NB4 (cell line): Measurements from ENCODE around the gene HECW1.

Experiments
- DNase-seq: peaks from one replicate; pipeline ENCODE4 v3.0.0; 2010; ENCODE audit warnings: low read depth
- H3K4me3 ChIP-seq: one replicate; pipeline ENCODE4 v1.5.1; 2011; ENCODE audit warnings: mild to moderate bottlenecking, low read depth, low read length, moderate library complexity
- MYC ChIP-seq: IDR thresholded peaks from 2 replicates; pipeline ENCODE4 v1.6.1; 2011; ENCODE audit warnings: low read depth, low read length
- POLR2A ChIP-seq: IDR thresholded peaks from 2 replicates; pipeline ENCODE4 v1.6.1; 2011; ENCODE audit warnings: mild to moderate bottlenecking; ENCODE audit not compliant: insufficient read length; ENCODE audit errors: extremely low read depth
- TF ChIP-seq, protein P1 (sequence below): IDR thresholded peaks from one replicate; pipeline ENCODE4 v1.5.1; 2012; ENCODE audit warnings: low read depth, low read length
- TF ChIP-seq, protein P2 (sequence below): IDR thresholded peaks from 2 replicates; pipeline ENCODE4 v1.6.1; 2011; ENCODE audit warnings: low read depth, low read length

The HECW1 gene

DNA sequence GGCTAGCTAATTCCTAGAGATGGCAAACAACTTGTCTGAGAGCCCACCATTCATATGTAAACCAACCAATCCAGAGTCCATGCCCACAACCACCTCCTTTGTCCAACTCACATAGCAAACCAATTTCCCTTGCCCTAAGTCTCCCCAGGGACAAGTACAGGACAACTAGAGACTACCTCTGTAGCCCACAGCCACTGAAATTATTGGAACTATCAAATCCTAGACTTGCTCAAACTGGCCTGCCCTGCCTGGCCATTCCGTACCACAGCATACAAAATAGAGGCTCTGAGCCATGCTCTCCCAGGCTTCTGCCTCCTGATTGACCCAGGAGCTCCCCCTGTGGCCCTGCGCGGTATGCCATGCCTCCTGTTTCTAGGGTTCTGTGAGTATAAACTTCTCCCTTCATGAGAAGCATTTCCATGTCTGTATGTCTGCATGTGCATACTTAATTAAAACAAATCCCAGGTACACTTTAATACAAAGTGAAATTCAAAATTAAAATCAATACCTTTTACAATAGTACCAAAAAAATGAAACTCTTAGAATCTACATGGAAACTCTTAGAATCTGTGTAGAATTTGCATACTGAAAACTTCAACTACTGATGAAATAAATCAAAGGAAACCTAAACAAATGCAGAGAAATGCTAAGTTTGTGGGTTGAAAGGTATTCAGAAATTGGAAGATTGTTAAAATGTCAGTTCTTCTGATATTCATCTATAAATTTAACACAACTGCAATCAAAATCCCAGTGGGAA is 4.0 kb upstream of the HECW1 start:
- TF ChIP-seq, protein P1, sequence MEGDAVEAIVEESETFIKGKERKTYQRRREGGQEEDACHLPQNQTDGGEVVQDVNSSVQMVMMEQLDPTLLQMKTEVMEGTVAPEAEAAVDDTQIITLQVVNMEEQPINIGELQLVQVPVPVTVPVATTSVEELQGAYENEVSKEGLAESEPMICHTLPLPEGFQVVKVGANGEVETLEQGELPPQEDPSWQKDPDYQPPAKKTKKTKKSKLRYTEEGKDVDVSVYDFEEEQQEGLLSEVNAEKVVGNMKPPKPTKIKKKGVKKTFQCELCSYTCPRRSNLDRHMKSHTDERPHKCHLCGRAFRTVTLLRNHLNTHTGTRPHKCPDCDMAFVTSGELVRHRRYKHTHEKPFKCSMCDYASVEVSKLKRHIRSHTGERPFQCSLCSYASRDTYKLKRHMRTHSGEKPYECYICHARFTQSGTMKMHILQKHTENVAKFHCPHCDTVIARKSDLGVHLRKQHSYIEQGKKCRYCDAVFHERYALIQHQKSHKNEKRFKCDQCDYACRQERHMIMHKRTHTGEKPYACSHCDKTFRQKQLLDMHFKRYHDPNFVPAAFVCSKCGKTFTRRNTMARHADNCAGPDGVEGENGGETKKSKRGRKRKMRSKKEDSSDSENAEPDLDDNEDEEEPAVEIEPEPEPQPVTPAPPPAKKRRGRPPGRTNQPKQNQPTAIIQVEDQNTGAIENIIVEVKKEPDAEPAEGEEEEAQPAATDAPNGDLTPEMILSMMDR, result peak; percentile 98
- TF ChIP-seq MYC, result peak; percentile 35
- no peak for TF ChIP-seq POLR2A
- TF ChIP-seq, protein P2, sequence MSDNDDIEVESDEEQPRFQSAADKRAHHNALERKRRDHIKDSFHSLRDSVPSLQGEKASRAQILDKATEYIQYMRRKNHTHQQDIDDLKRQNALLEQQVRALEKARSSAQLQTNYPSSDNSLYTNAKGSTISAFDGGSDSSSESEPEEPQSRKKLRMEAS, result peak; percentile 60
- peak; percentile 55 for DNase-seq
- no peak overlapping the region for H3K4me3 ChIP-seq

DNA sequence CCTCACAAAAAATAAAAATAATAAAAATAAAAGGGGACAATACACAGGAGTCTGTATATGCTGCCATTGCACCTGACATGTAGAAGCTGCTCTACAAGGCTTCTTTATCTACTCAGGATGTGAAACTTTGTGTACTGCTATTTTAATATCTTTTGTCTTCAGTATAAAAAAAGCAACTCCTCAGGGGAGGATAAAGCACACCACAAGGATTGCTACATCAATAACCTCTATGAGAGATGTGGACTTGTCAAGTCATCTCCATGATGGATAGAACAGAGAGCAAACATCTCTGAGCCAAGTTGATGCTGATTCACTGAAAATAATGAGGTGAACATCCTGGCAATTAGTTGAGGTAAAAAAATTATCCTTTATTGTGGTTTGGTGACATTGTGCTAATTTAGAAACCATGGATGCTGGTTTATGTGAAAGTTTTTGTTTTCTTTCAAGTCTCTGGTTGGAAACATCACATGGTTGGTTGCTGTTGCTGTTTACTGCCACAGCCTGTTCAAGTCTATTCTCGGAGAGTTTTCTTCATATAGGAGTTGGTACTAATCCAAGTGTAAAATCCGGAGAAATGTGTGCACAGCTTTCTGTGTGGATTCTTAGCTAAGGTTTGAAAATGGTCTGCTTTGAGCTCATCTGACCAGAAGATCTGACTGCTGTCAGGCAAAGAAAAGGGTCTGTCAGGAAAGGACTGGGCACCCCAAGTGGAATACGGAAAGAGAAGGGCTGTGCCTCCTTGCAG is 1.5 kb upstream of the HECW1 start:
- DNase-seq, result peak; percentile 12
- TF ChIP-seq MYC (no peak), POLR2A (no peak)
- TF ChIP-seq, protein P2, result no peak
- TF ChIP-seq, protein P1, result no peak
- H3K4me3 ChIP-seq, result no peak overlapping the region

DNA sequence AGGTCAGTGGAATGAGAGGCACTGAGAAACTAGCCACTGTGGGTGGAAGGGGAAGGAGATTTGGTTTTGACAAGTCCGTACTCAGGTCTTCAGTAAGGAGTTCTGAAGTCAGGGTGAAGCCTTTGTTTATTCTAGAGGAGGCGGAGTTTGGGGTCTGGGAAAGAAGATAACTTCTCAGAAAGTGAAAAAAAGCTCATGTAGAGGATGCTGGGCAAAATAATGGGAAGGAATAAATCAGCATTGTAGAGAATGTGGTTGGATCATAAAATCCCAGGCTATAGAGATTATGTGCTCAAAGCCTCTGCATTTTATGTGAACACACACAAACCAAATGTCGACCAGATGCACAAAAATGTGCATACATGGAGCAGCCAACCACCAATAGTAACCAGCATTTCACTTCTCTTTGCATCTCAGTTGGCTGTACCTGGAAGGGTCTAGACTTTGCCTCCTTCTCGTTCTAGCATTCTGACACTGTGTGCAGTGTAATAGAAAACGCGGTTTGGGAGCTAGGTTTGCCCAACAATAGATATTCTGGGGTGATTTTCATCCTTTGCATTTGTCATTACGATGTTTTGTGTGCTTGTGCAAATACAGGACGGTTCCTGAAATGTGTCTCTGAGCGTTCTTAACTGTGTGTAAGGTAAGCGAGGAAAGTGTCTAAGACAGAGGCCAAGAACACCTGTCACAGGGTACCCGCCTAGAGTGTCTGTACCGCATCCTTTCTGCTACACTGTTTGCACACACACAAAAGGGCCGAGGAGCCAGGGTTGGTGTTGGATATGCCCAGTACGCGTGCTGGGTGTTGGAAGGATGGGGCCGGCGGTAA is 603 bp upstream of the HECW1 start:
- no peak for DNase-seq
- TF ChIP-seq, protein P1, result no peak
- H3K4me3 ChIP-seq, result no peak overlapping the region

DNA sequence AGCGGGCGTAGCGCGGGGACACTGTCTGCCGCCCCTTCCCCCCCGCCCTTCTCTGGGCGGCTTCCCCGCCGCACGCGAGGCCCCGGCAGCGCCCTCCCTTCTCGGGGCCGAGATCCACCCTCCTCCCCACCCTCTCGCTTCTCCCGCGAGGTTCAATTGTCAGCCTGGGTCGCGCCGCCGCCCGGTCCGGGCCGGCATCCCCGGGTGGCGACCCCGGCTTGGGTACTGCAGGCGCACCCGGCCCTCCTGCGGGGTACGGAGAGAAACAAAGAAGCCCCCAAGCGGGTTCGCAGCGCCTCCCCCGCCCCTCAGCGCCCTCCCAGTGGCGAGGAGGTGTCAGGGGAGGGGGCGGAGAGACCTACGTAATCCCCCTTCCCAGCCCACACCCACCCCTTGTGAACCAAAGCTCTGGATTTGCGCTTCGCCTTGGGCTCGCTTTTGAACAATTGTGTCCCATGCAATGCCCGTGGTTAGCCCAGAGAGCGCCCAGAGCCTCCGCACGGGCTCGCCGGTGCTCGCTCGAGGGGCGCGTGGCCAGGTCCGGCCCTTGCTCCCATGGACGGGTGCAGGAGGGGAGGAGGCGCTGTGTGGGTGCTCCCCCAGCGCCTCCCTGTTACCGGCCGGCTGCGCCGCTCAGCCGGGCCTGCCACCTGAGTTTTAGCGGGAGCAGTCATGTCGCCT is 634 bp downstream of the HECW1 start:
- no peak for DNase-seq
- no peak overlapping the region for H3K4me3 ChIP-seq
- TF ChIP-seq POLR2A (no peak), MYC (no peak)
- TF ChIP-seq, protein P1, result no peak
- TF ChIP-seq, protein P2, result no peak

DNA sequence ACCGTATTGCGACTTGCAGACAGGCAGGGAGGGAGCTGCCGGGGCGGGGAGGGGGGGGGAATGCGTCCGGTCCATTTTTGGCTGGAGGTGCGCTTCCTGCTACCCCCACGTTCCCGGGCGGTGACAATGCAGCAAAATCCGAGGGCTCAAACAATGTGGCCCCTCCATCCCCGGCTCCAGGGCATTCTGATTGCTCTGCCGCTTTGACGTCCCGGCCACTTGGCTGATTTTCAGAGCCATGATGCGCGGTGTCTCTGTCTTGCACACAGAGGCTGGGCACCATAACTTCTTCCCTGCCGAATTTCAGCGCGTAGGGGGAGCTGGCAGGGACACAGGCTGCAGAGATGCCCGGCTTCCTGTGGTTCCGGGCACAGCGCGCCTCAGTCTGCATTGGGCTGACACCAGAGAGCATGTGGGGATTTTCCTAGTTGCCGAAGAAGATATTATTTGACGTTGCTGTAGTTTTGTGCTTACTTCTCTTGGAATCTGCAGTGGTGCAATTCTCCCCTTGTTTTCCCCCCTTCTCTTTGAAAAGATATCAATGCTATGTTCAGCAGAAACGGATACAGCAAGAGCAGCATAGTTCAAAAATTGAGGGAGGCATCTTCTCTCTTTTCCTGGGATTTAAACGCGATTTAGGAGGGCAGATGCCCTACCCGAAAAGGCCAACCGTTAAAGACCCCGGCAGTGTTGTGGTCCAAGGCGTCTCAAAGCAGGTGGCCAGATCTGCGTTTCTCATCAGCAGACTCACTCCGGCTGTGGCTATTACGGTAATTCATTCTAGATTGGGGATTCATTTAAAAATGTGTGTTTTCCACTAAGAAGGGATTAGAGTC is 1.4 kb downstream of the HECW1 start:
- H3K4me3 ChIP-seq, result no peak overlapping the region
- TF ChIP-seq MYC, result no peak
- TF ChIP-seq POLR2A, result no peak
- TF ChIP-seq, protein P1, result no peak
- TF ChIP-seq, protein P2, result no peak
- DNase-seq, result no peak
